ENCODE measurements around the gene SNTN. TPM values are rescaled to one million over a fixed set of nuclear protein-coding genes. Genes with fewer than 3 reads are reported as not detected.

The SNTN gene
- polyA plus RNA-seq (2013, experiment 1 of 2) = 0.08 TPM
- 0.06 TPM for polyA plus RNA-seq (2013, experiment 2 of 2)

- no peak within 1 kb of the TSS for H3K18ac ChIP-seq (ENCODE audit: low read length)
- H4K8ac ChIP-seq (ENCODE audit: low read depth, low read length) = no peak within 1 kb of the TSS
- DNase-seq (ENCODE audit: low spot score) = no peak
- no peaks in the 10 kb centered on the region for H3K27me3 ChIP-seq (ENCODE audit: control insufficient read depth in 3 of 3, insufficient read depth in 3 of 3, low read depth in 1 of 3, low read length in 3 of 3)
- no peaks in the 10 kb centered on the region for H3K79me1 ChIP-seq (ENCODE audit: low read depth, low read length)
- no peak within 1 kb of the TSS for H2BK120ac ChIP-seq (ENCODE audit: low read depth, low read length)
- H3K9ac ChIP-seq (ENCODE audit: low read depth, low read length, poor library complexity) = no peak within 1 kb of the TSS
- H2BK15ac ChIP-seq (ENCODE audit: low read length) = no peak within 1 kb of the TSS
- H2BK12ac ChIP-seq (ENCODE audit: low read length) = no peak within 1 kb of the TSS
- no peak within 1 kb of the TSS for H3K4me2 ChIP-seq (ENCODE audit: insufficient read depth, low read length, poor library complexity, severe bottlenecking)
- peaks cover 0 to 2% of the 10 kb centered on the region in 2 donors for H3K4me1 ChIP-seq (ENCODE audit: control insufficient read depth in 2 of 2, insufficient read depth in 1 of 2, low read depth in 1 of 2, low read length in 2 of 2)
- H3K4ac ChIP-seq (ENCODE audit: low read length) = no peak within 1 kb of the TSS
- no peak within 1 kb of the TSS for H2BK5ac ChIP-seq (ENCODE audit: low read length)
- H3K9me3 ChIP-seq (replicated peaks in 1 of 2; ENCODE audit: control insufficient read depth in 2 of 2, insufficient read depth in 1 of 2, low read depth in 1 of 2, low read length in 2 of 2) = no peaks in the 10 kb centered on the region
- no peak within 1 kb of the TSS for H3K14ac ChIP-seq (ENCODE audit: low read length)
- H4K91ac ChIP-seq (ENCODE audit: low read depth, low read length, poor library complexity) = no peak within 1 kb of the TSS
- no CpG with 5 or more reads among the region's 5 CpGs for WGBS, 2 donors (ENCODE audit: extremely low coverage in 2 of 2, insufficient read length in 2 of 2, insufficient replicate concordance in 1 of 2)
- no peak within 1 kb of the TSS for H2AFZ ChIP-seq (ENCODE audit: low read length)
- no peak within 1 kb of the TSS for H2AK5ac ChIP-seq (ENCODE audit: low read depth, low read length)
- no peaks in the 10 kb centered on the region for H3K36me3 ChIP-seq (replicated peaks in 1 of 2; ENCODE audit: control insufficient read depth in 2 of 2, insufficient read depth in 2 of 2, low read length in 2 of 2)
- H3K4me3 ChIP-seq (ENCODE audit: low read length in 2 of 2) = no peak within 1 kb of the TSS
- no peak within 1 kb of the TSS for H3K23ac ChIP-seq (ENCODE audit: low read depth, low read length, poor library complexity)
- no peak within 1 kb of the TSS for H3K27ac ChIP-seq (replicated peaks; ENCODE audit: low read length)
Observed at GRCh38 chr3:63652066-63652725, at the start of gene SNTN. Gene SNTN (plus strand): TSS chr3:63652675. CDS start chr3:63652688, 13 bp downstream.

DNA sequence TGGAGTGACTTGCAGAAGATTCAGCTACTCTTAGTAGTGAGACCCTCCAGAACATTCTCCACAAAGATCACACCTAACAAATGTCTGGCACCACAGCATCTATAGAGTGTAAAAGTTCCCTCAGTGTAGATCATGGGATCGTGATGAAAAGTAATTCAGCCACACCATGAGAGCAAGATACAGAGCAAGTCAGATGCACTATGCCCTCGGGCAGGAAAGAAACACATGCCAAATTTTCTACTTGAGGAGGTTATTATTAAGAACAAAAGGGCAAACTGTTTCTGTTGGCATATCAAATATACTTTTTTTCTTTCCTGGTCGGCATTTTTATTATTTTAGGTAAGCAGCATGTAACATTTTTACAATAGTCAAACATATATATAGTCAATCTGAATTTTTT is 44.8 kb upstream of the SNTN start:
- no peaks in the 10 kb centered on the region for H3K9me3 ChIP-seq (replicated peaks in 1 of 2; ENCODE audit: control insufficient read depth in 2 of 2, insufficient read depth in 1 of 2, low read depth in 1 of 2, low read length in 2 of 2)
- H2BK5ac ChIP-seq (ENCODE audit: low read length) = no peak overlapping the region
- H2BK120ac ChIP-seq (ENCODE audit: low read depth, low read length) = no peak overlapping the region
- H3K4me1 ChIP-seq (ENCODE audit: control insufficient read depth in 2 of 2, insufficient read depth in 1 of 2, low read depth in 1 of 2, low read length in 2 of 2) = no peaks in the 10 kb centered on the region
- H3K14ac ChIP-seq (ENCODE audit: low read length) = no peak overlapping the region
- H3K4me2 ChIP-seq (ENCODE audit: insufficient read depth, low read length, poor library complexity, severe bottlenecking) = no peak overlapping the region
- no peak overlapping the region for H2BK15ac ChIP-seq (ENCODE audit: low read length)
- no peaks in the 10 kb centered on the region for H3K27me3 ChIP-seq (ENCODE audit: control insufficient read depth in 3 of 3, insufficient read depth in 3 of 3, low read depth in 1 of 3, low read length in 3 of 3)
- H2BK12ac ChIP-seq (ENCODE audit: low read length) = no peak overlapping the region
- no peaks in the 10 kb centered on the region for H3K79me1 ChIP-seq (ENCODE audit: low read depth, low read length)
- H3K27ac ChIP-seq (replicated peaks; ENCODE audit: low read length) = no peak overlapping the region
- no peak overlapping the region for H2AFZ ChIP-seq (ENCODE audit: low read length)
- no peak overlapping the region for H3K4ac ChIP-seq (ENCODE audit: low read length)
- DNase-seq (ENCODE audit: low spot score) = no peak
- no peak overlapping the region for H3K9ac ChIP-seq (ENCODE audit: low read depth, low read length, poor library complexity)
- H4K91ac ChIP-seq (ENCODE audit: low read depth, low read length, poor library complexity) = no peak overlapping the region
- no peak overlapping the region for H3K4me3 ChIP-seq (ENCODE audit: low read length in 2 of 2)
- no peak overlapping the region for H3K23ac ChIP-seq (ENCODE audit: low read depth, low read length, poor library complexity)
- no peak overlapping the region for H3K18ac ChIP-seq (ENCODE audit: low read length)
- H4K8ac ChIP-seq (ENCODE audit: low read depth, low read length) = no peak overlapping the region
- H2AK5ac ChIP-seq (ENCODE audit: low read depth, low read length) = no peak overlapping the region
- no peaks in the 10 kb centered on the region for H3K36me3 ChIP-seq (replicated peaks in 1 of 2; ENCODE audit: control insufficient read depth in 2 of 2, insufficient read depth in 2 of 2, low read length in 2 of 2)
- WGBS, 2 donors (ENCODE audit: extremely low coverage in 2 of 2, insufficient read length in 2 of 2, insufficient replicate concordance in 1 of 2) = no CpG with 5 or more reads among the region's 3 CpGs

DNA sequence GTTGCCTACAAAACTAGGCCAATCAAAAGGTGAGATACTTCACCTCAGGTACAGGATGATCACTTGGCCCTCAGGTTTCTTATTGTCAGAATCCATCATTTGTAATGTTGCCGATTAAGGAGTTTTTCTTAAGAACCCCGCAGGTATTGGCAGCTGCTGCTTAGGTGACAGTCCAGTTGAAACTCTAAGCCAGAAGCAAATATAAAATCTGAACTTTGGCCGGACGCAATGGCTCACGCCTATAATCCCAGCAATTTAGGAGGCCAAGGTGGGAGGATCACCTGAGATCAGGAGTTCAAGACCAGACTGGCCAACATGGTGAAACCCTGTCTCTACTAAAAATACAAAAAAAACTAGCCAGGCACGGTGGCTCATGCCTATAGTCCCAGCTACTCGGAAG is 43.1 kb upstream of the SNTN start:
- Histone ChIP-seq H3K36me3 (replicated peaks in 1 of 2; ENCODE audit: control insufficient read depth in 2 of 2, insufficient read depth in 2 of 2, low read length in 2 of 2) (no peaks in the 10 kb centered on the region), H2BK12ac (ENCODE audit: low read length) (no peak overlapping the region), H4K91ac (ENCODE audit: low read depth, low read length, poor library complexity) (no peak overlapping the region), H4K8ac (ENCODE audit: low read depth, low read length) (no peak overlapping the region), H2AFZ (ENCODE audit: low read length) (no peak overlapping the region), H3K27me3 (ENCODE audit: control insufficient read depth in 3 of 3, insufficient read depth in 3 of 3, low read depth in 1 of 3, low read length in 3 of 3) (no peaks in the 10 kb centered on the region), H3K4me2 (ENCODE audit: insufficient read depth, low read length, poor library complexity, severe bottlenecking) (no peak overlapping the region), H3K23ac (ENCODE audit: low read depth, low read length, poor library complexity) (no peak overlapping the region), H2BK120ac (ENCODE audit: low read depth, low read length) (no peak overlapping the region), H2BK15ac (ENCODE audit: low read length) (no peak overlapping the region), H3K79me1 (ENCODE audit: low read depth, low read length) (no peaks in the 10 kb centered on the region), H3K9ac (ENCODE audit: low read depth, low read length, poor library complexity) (no peak overlapping the region), H2AK5ac (ENCODE audit: low read depth, low read length) (no peak overlapping the region), H3K4ac (ENCODE audit: low read length) (no peak overlapping the region), H3K9me3 (replicated peaks in 1 of 2; ENCODE audit: control insufficient read depth in 2 of 2, insufficient read depth in 1 of 2, low read depth in 1 of 2, low read length in 2 of 2) (no peaks in the 10 kb centered on the region), H3K18ac (ENCODE audit: low read length) (no peak overlapping the region), H3K14ac (ENCODE audit: low read length) (no peak overlapping the region), H3K4me3 (ENCODE audit: low read length in 2 of 2) (no peak overlapping the region), H3K27ac (replicated peaks; ENCODE audit: low read length) (no peak overlapping the region), H2BK5ac (ENCODE audit: low read length) (no peak overlapping the region), H3K4me1 (ENCODE audit: control insufficient read depth in 2 of 2, insufficient read depth in 1 of 2, low read depth in 1 of 2, low read length in 2 of 2) (no peaks in the 10 kb centered on the region)
- no peak for DNase-seq (ENCODE audit: low spot score)
- no CpG with 5 or more reads among the region's 7 CpGs for WGBS, 2 donors (ENCODE audit: extremely low coverage in 2 of 2, insufficient read length in 2 of 2, insufficient replicate concordance in 1 of 2)

DNA sequence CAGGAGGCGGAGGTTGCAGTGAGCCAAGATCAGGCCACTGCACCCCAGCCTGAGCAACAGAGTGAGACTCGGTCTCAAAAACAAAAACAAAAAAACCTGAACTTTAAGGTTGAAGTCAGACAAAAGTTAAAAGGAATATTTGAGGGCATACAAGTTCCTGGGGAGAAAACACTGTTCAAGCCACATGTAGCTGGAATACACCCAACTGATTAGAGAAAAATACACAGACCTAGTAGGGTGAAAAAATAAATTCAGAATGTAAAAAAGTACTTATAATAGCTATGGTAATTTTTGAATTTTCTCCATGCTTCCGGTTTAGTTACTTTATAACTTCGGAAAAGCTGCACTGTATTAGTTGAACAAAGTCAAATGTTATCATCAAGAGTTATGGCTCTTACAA is 42.6 kb upstream of the SNTN start:
- Histone ChIP-seq H3K27me3 (ENCODE audit: control insufficient read depth in 3 of 3, insufficient read depth in 3 of 3, low read depth in 1 of 3, low read length in 3 of 3) (no peaks in the 10 kb centered on the region), H2AK5ac (ENCODE audit: low read depth, low read length) (no peak overlapping the region), H2AFZ (ENCODE audit: low read length) (no peak overlapping the region), H3K18ac (ENCODE audit: low read length) (no peak overlapping the region), H2BK5ac (ENCODE audit: low read length) (no peak overlapping the region), H3K4me3 (ENCODE audit: low read length in 2 of 2) (no peak overlapping the region), H2BK15ac (ENCODE audit: low read length) (no peak overlapping the region), H4K8ac (ENCODE audit: low read depth, low read length) (no peak overlapping the region), H3K9ac (ENCODE audit: low read depth, low read length, poor library complexity) (no peak overlapping the region), H2BK120ac (ENCODE audit: low read depth, low read length) (no peak overlapping the region), H3K4me2 (ENCODE audit: insufficient read depth, low read length, poor library complexity, severe bottlenecking) (no peak overlapping the region), H3K23ac (ENCODE audit: low read depth, low read length, poor library complexity) (no peak overlapping the region), H2BK12ac (ENCODE audit: low read length) (no peak overlapping the region), H3K4me1 (ENCODE audit: control insufficient read depth in 2 of 2, insufficient read depth in 1 of 2, low read depth in 1 of 2, low read length in 2 of 2) (no peaks in the 10 kb centered on the region), H3K79me1 (ENCODE audit: low read depth, low read length) (no peaks in the 10 kb centered on the region), H3K4ac (ENCODE audit: low read length) (no peak overlapping the region), H4K91ac (ENCODE audit: low read depth, low read length, poor library complexity) (no peak overlapping the region), H3K27ac (replicated peaks; ENCODE audit: low read length) (no peak overlapping the region), H3K36me3 (replicated peaks in 1 of 2; ENCODE audit: control insufficient read depth in 2 of 2, insufficient read depth in 2 of 2, low read length in 2 of 2) (no peaks in the 10 kb centered on the region), H3K9me3 (replicated peaks in 1 of 2; ENCODE audit: control insufficient read depth in 2 of 2, insufficient read depth in 1 of 2, low read depth in 1 of 2, low read length in 2 of 2) (no peaks in the 10 kb centered on the region), H3K14ac (ENCODE audit: low read length) (no peak overlapping the region)
- no peak for DNase-seq (ENCODE audit: low spot score)
- no CpG with 5 or more reads among the region's 4 CpGs for WGBS, 2 donors (ENCODE audit: extremely low coverage in 2 of 2, insufficient read length in 2 of 2, insufficient replicate concordance in 1 of 2)
